ENCODE data around the gene WDR45B. TPM values are rescaled to one million over a fixed set of nuclear protein-coding genes. Genes with fewer than 3 reads are reported as not detected.

The WDR45B gene
- total and polyA plus RNA-seq, 7 donors, result 51.7 to 70.1 (median 66.8) TPM

GRCh38 chr17:82666931-82667667 is 18.9 kb upstream of the WDR45B start:
- H3K27ac ChIP-seq, result no peak overlapping the region
- intact Hi-C loops (cut with DNase I), result no loop called here
- WGBS, 2 donors, result 92 to 94% methylated on average over 28 of the region's 28 CpGs
- peaks cover 0 to 8% (median 7%) of the 10 kb centered on the region in 4 donors for H3K4me1 ChIP-seq
- no peak overlapping the region for H3K4me3 ChIP-seq
- no peaks in the 10 kb centered on the region for H3K9me3 ChIP-seq
- no peak for TF ChIP-seq EP300 (IDR thresholded peaks at IDR 0.05)
- no peak for TF ChIP-seq POLR2AphosphoS5 (IDR thresholded peaks at IDR 0.05)
- TF ChIP-seq, protein P1, sequence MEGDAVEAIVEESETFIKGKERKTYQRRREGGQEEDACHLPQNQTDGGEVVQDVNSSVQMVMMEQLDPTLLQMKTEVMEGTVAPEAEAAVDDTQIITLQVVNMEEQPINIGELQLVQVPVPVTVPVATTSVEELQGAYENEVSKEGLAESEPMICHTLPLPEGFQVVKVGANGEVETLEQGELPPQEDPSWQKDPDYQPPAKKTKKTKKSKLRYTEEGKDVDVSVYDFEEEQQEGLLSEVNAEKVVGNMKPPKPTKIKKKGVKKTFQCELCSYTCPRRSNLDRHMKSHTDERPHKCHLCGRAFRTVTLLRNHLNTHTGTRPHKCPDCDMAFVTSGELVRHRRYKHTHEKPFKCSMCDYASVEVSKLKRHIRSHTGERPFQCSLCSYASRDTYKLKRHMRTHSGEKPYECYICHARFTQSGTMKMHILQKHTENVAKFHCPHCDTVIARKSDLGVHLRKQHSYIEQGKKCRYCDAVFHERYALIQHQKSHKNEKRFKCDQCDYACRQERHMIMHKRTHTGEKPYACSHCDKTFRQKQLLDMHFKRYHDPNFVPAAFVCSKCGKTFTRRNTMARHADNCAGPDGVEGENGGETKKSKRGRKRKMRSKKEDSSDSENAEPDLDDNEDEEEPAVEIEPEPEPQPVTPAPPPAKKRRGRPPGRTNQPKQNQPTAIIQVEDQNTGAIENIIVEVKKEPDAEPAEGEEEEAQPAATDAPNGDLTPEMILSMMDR (IDR thresholded peaks at IDR 0.05), result no peak
- no peak for TF ChIP-seq POLR2A (IDR thresholded peaks at IDR 0.05)
- no peaks in the 10 kb centered on the region for H3K27me3 ChIP-seq
- H3K36me3 ChIP-seq, result no peaks in the 10 kb centered on the region
- no peak for DNase-seq

GRCh38 chr17:82665891-82666290 is 17.6 kb upstream of the WDR45B start:
- H3K27me3 ChIP-seq, result no peaks in the 10 kb centered on the region
- no peaks in the 10 kb centered on the region for H3K9me3 ChIP-seq
- WGBS, 2 donors, result 82 to 87% methylated on average over 6 of the region's 6 CpGs
- intact Hi-C loops (cut with DNase I), result no loop called here
- TF ChIP-seq POLR2AphosphoS5 (IDR thresholded peaks at IDR 0.05), result no peak
- TF ChIP-seq, protein P1 (IDR thresholded peaks at IDR 0.05), result no peak
- no peak for TF ChIP-seq EP300 (IDR thresholded peaks at IDR 0.05)
- no peak for TF ChIP-seq POLR2A (IDR thresholded peaks at IDR 0.05)
- DNase-seq, result no peak
- no peak overlapping the region for H3K4me3 ChIP-seq
- H3K4me1 ChIP-seq, result peaks cover 0 to 8% (median 7%) of the 10 kb centered on the region in 4 donors
- H3K36me3 ChIP-seq, result peaks cover 0 to under 1% (median 0%) of the 10 kb centered on the region in 4 donors
- H3K27ac ChIP-seq, result no peak overlapping the region

- DNase-seq, result no peak
- H3K36me3 ChIP-seq, result peaks cover 0 to 6% (median 0%) of the 10 kb centered on the region in 4 donors
These were observed 17.0 kb upstream of the WDR45B start for GRCh38 chr17:82665217-82665616.

GRCh38 chr17:82664701-82665182 is 16.5 kb upstream of the WDR45B start:
- intact Hi-C loops (cut with DNase I), result no loop called here
- H3K9me3 ChIP-seq, result no peaks in the 10 kb centered on the region
- H3K4me3 ChIP-seq, result no peak overlapping the region
- 92 to 93% methylated on average over 22 of the region's 22 CpGs for WGBS, 2 donors
- H3K27me3 ChIP-seq, result no peaks in the 10 kb centered on the region
- H3K27ac ChIP-seq, result no peak overlapping the region
- TF ChIP-seq POLR2AphosphoS5 (IDR thresholded peaks at IDR 0.05) (no peak), POLR2A (IDR thresholded peaks at IDR 0.05) (no peak), EP300 (IDR thresholded peaks at IDR 0.05) (no peak)
- TF ChIP-seq, protein P1 (IDR thresholded peaks at IDR 0.05), result no peak
- H3K4me1 ChIP-seq, result peaks cover 0 to 8% (median 7%) of the 10 kb centered on the region in 4 donors
- H3K36me3 ChIP-seq, result peaks cover 0 to 11% (median 0%) of the 10 kb centered on the region in 4 donors
- no peak for DNase-seq

More at GRCh38 chr17:82665217-82665616, 17.0 kb upstream of the WDR45B start:
- WGBS, 2 donors, result 90 to 94% methylated on average over 11 of the region's 11 CpGs
- Histone ChIP-seq H3K9me3 (no peaks in the 10 kb centered on the region), H3K27ac (no peak overlapping the region), H3K4me1 (peaks cover 0 to 8% (median 7%) of the 10 kb centered on the region in 4 donors), H3K27me3 (no peaks in the 10 kb centered on the region), H3K4me3 (no peak overlapping the region)
- intact Hi-C loops (cut with DNase I), result no loop called here
- TF ChIP-seq EP300 (IDR thresholded peaks at IDR 0.05) (no peak), POLR2AphosphoS5 (IDR thresholded peaks at IDR 0.05) (no peak), POLR2A (IDR thresholded peaks at IDR 0.05) (no peak)
- TF ChIP-seq, protein P1 (IDR thresholded peaks at IDR 0.05), result no peak

Measured in sigmoid colon (tissue), 7 donors.